D721Med (cell line): Measurements from ENCODE around the gene EFHD1.
"Not testable (repeated sequence)": the region's sequence is repeated elsewhere in the genome, so short reads cannot be mapped to it uniquely, and the experiment has no call there.

Source experiments
- DNase-seq: peaks from one replicate; pipeline ENCODE4 v3.0.0; 2011; ENCODE audit warnings: low spot score; ENCODE audit not compliant: insufficient read length
- FAIRE-seq: peaks from 2 replicates; lab custom pipeline; 2011; peaks lifted over from hg19 to GRCh38; lab: Jason Lieb, UNC
- CTCF ChIP-seq: IDR thresholded peaks from 2 replicates; pipeline ENCODE4 v1.5.1; 2012; ENCODE audit warnings: mild to moderate bottlenecking, control low read depth; ENCODE audit not compliant: insufficient read depth; ENCODE audit errors: missing control alignments

Gene EFHD1

GRCh38 chr2:232713505-232713904 is 80.1 kb downstream of the EFHD1 start:
- TF ChIP-seq CTCF = no peak
- DNase-seq (no peak), FAIRE-seq (no peak)

GRCh38 chr2:232714969-232715368 is 81.6 kb downstream of the EFHD1 start:
- FAIRE-seq (no peak), DNase-seq (no peak)
- TF ChIP-seq CTCF = no peak

GRCh38 chr2:232720056-232720455 is 86.7 kb downstream of the EFHD1 start:
- not testable (repeated sequence) for FAIRE-seq, DNase-seq

- FAIRE-seq (no peak), DNase-seq (no peak)
- TF ChIP-seq CTCF = no peak
These were observed 87.9 kb downstream of the EFHD1 start for GRCh38 chr2:232721261-232721660.

- DNase-seq (no peak), FAIRE-seq (no peak)
- TF ChIP-seq CTCF = no peak
These were observed 88.5 kb downstream of the EFHD1 start for GRCh38 chr2:232721882-232722281.

GRCh38 chr2:232723027-232723426 is 89.6 kb downstream of the EFHD1 start:
- no peak for TF ChIP-seq CTCF
- no peak for DNase-seq
- FAIRE-seq = no peak

- DNase-seq = no peak
- FAIRE-seq = no peak
- TF ChIP-seq CTCF = no peak
These were observed 95.4 kb downstream of the EFHD1 start for GRCh38 chr2:232728785-232729184.

GRCh38 chr2:232731470-232731869 is 98.1 kb downstream of the EFHD1 start:
- TF ChIP-seq CTCF = no peak
- no peak for DNase-seq
- FAIRE-seq = no peak
